Calu3 (cell line): ENCODE results near the gene CDO1. TPM values are rescaled to one million over a fixed set of nuclear protein-coding genes. Genes with fewer than 3 reads are reported as not detected.
"Not testable (repeated sequence)": the region's sequence is repeated elsewhere in the genome, so short reads cannot be mapped to it uniquely, and the experiment has no call there.

Experiments used
- BruUV-seq: library from RNA; stranded (reverse); fragments of 400-500 nt; replicated peaks from 2 replicates; lab custom pipeline; 2021; lab: Mats Ljungman, UMichigan
- CTCF ChIA-PET: fragments of 300-600 bp; sonication (Branson Sonifier 250); formaldehyde crosslinking; loops from one replicate; lab custom pipeline; 2022; ENCODE audit warnings: antibody characterized with exemption; lab: Charles Lee
- DNase-seq: peaks from one replicate; pipeline ENCODE4 v3.0.0; 2022
- H3K27ac Mint-ChIP-seq: one replicate; pipeline ENCODE4 v1.8.0; 2022; ENCODE audit warnings: mixed read lengths; ENCODE audit not compliant: unreplicated experiment
- H3K27me3 Mint-ChIP-seq: one replicate; pipeline ENCODE4 v1.8.0; 2022; ENCODE audit warnings: mixed read lengths; ENCODE audit not compliant: unreplicated experiment
- H3K36me3 Mint-ChIP-seq: one replicate; pipeline ENCODE4 v1.8.0; 2022; ENCODE audit warnings: mild to moderate bottlenecking, moderate library complexity, mixed read lengths; ENCODE audit not compliant: insufficient read depth, unreplicated experiment
- H3K4me1 Mint-ChIP-seq: one replicate; pipeline ENCODE4 v1.8.0; 2022; ENCODE audit warnings: mild to moderate bottlenecking, low read depth, mixed read lengths; ENCODE audit not compliant: unreplicated experiment
- H3K4me3 Mint-ChIP-seq: one replicate; pipeline ENCODE4 v1.8.0; 2022; ENCODE audit warnings: mild to moderate bottlenecking, low read depth, moderate library complexity, mixed read lengths; ENCODE audit not compliant: unreplicated experiment
- H3K9me3 Mint-ChIP-seq: one replicate; pipeline ENCODE4 v1.8.0; 2022; ENCODE audit warnings: low read depth, mixed read lengths; ENCODE audit not compliant: unreplicated experiment
- intact Hi-C: fragments of 100-400 bp; cut with micrococcal nuclease; formaldehyde crosslinking; loops from one replicate; pipeline ENCODE4 v1.10.0; 2022; ENCODE audit not compliant: unreplicated experiment
- total RNA-seq: library from RNA; stranded (reverse); gene quantifications from 2 replicates; pipeline ENCODE4 v1.2.3, GENCODE V29; 2022
- TF ChIP-seq, protein P1 (sequence below): fragments of 200-600 bp; IDR thresholded peaks from one replicate; pipeline ENCODE4 v1.8.0; 2022; ENCODE audit warnings: antibody characterized with exemption; ENCODE audit not compliant: unreplicated experiment

The CDO1 gene
- total RNA-seq, 1 experiment from 2014 or later, result not detected

DNA sequence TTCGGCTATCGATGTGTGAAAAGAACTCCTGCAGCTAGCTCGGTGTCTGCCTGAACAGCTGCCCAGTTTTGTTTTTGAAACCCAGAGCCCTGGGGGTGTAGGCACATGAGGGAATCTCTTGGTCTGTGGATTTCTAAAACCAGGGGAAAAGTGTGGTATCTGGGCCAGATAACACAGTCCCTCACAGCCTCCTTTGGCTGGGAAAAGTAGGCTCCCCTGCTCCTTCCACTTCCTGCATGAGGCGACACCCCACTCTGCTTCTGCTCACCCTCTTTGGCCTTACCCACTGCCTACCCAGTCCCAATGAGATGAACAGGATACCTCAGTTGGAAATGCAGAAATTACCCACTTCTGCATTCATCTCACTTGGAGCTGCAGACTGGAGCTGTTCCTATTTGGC, 9.5 kb upstream of the CDO1 start:
- no TSS peak for BruUV-seq
- CTCF ChIA-PET, result no interaction called here
- peaks cover 8% of the 10 kb centered on the region for H3K9me3 Mint-ChIP-seq
- no peaks in the 10 kb centered on the region for H3K4me1 Mint-ChIP-seq
- TF ChIP-seq, protein P1, sequence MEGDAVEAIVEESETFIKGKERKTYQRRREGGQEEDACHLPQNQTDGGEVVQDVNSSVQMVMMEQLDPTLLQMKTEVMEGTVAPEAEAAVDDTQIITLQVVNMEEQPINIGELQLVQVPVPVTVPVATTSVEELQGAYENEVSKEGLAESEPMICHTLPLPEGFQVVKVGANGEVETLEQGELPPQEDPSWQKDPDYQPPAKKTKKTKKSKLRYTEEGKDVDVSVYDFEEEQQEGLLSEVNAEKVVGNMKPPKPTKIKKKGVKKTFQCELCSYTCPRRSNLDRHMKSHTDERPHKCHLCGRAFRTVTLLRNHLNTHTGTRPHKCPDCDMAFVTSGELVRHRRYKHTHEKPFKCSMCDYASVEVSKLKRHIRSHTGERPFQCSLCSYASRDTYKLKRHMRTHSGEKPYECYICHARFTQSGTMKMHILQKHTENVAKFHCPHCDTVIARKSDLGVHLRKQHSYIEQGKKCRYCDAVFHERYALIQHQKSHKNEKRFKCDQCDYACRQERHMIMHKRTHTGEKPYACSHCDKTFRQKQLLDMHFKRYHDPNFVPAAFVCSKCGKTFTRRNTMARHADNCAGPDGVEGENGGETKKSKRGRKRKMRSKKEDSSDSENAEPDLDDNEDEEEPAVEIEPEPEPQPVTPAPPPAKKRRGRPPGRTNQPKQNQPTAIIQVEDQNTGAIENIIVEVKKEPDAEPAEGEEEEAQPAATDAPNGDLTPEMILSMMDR, result no peak
- no peaks in the 10 kb centered on the region for H3K27me3 Mint-ChIP-seq
- no peak for DNase-seq
- intact Hi-C loops, result no loop called here
- H3K4me3 Mint-ChIP-seq, result no peak overlapping the region
- H3K36me3 Mint-ChIP-seq, result peaks cover 32% of the 10 kb centered on the region
- H3K27ac Mint-ChIP-seq, result no peak overlapping the region

DNA sequence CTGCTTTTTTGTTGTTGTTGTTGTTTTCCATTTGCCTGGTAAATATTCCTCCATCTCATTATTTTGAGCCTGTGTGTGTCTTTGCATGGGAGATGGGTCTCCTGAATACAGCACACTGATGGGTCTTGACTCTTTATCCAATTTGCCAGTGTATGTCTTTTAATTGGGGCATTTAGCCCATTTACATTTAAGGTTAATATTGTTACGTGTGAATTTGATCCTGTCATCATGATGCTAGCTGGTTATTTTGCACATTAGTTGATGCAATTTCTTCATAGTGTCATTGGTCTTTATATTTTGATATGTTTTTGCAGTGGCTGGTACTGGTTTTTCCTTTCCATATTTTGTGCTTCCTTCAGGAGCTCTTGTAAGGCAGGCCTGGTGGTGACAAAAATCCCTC, 8.5 kb upstream of the CDO1 start:
- BruUV-seq, H3K27me3 Mint-ChIP-seq, intact Hi-C loops, H3K9me3 Mint-ChIP-seq, H3K4me1 Mint-ChIP-seq, DNase-seq, CTCF ChIA-PET, H3K4me3 Mint-ChIP-seq, H3K27ac Mint-ChIP-seq: not testable (repeated sequence)
- H3K36me3 Mint-ChIP-seq, result peaks cover 29% of the 10 kb centered on the region

DNA sequence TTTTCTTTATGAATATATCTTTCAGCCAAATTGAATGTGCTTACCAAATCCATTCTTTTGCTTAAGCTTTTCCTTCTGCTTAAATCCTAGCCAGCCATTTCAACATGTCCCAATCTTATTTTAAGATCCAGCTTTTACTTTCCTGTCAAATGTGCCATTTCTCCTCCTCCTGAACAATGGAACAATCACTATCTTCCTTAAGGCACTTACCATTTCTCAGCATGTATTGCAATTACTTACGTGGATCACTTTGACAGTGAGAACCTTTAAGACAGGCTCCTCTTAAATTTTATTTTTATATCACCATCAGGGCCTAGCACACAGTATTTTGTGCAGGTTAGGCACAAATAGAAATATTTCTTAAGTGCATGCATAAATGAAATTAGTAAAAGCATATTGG, 4.4 kb upstream of the CDO1 start:
- Mint-ChIP-seq H3K36me3 (peaks cover under 1% of the 10 kb centered on the region), H3K27ac (no peak overlapping the region), H3K4me3 (no peak overlapping the region), H3K4me1 (no peaks in the 10 kb centered on the region), H3K9me3 (peaks cover 4% of the 10 kb centered on the region), H3K27me3 (no peaks in the 10 kb centered on the region)
- intact Hi-C loops, result no loop called here
- CTCF ChIA-PET, result no interaction called here
- DNase-seq, result no peak
- BruUV-seq, result no TSS peak
- TF ChIP-seq, protein P1, result no peak

DNA sequence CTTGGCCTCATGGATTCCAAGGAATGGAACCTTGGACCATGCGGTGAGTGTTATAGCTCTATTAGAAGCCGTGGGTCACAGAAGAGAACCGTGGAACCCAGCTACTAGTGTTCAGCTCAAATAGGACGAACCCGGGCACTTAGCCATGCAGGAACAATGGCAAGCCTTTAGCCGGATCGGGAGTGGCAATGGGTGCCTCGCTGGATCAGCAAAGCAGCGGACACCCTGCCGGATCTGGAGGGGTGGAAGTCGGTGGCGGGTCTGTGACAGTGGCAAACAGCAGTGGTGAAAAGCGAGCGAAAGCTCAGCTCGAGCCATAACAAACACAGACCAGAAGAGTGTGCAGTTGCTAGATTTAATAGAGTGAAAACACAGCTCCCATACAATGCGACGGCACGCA, 2.4 kb upstream of the CDO1 start:
- Mint-ChIP-seq H3K27ac (no peak overlapping the region), H3K27me3 (peaks cover 18% of the 10 kb centered on the region), H3K4me1 (no peaks in the 10 kb centered on the region), H3K9me3 (no peaks in the 10 kb centered on the region), H3K4me3 (no peak overlapping the region), H3K36me3 (no peaks in the 10 kb centered on the region)
- TF ChIP-seq, protein P1, result no peak
- CTCF ChIA-PET, result no interaction called here
- no peak for DNase-seq
- no TSS peak for BruUV-seq
- intact Hi-C loops, result no loop called here

DNA sequence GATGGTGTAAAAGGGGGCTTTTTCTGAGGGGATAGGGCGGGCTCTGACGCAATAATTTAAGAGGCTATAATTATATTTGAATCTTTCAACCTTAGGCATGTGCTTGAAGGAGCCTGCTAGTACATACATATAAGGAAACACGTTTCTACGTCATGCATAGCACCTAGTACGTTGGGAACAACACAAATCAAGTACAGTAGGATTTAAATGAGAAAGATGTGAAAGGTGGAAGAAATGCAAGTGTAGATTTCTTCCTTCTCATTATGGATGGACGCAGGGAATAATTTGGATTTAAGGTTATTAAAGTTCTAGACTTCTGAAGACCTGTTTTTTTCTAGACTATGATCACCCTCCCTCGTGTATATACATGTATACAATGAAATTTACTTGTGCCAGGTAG, 927 bp upstream of the CDO1 start:
- BruUV-seq, result no TSS peak
- Mint-ChIP-seq H3K4me3 (no peak overlapping the region), H3K27me3 (peaks cover 24% of the 10 kb centered on the region), H3K9me3 (no peaks in the 10 kb centered on the region), H3K4me1 (no peaks in the 10 kb centered on the region), H3K36me3 (no peaks in the 10 kb centered on the region), H3K27ac (no peak overlapping the region)
- DNase-seq, result no peak
- CTCF ChIA-PET, result no interaction called here
- TF ChIP-seq, protein P1, result no peak
- intact Hi-C loops, result no loop called here
